Measurements from ENCODE around the gene ELF1. TPM values are rescaled to one million over a fixed set of nuclear protein-coding genes. Genes with fewer than 3 reads are reported as not detected.
"Not testable (repeated sequence)": the region's sequence is repeated elsewhere in the genome, so short reads cannot be mapped to it uniquely, and the experiment has no call there.

Gene ELF1
- total RNA-seq, 1 experiment from 2014 or later = 21.5 TPM

- DNase-seq (ENCODE audit: low read depth) = peak; percentile 65
These were observed 36.3 kb downstream of the ELF1 start for GRCh38 chr13:40982772-40983171.

GRCh38 chr13:40981949-40982348, 37.2 kb downstream of the ELF1 start:
- DNase-seq (ENCODE audit: low read depth) = no peak

DNA sequence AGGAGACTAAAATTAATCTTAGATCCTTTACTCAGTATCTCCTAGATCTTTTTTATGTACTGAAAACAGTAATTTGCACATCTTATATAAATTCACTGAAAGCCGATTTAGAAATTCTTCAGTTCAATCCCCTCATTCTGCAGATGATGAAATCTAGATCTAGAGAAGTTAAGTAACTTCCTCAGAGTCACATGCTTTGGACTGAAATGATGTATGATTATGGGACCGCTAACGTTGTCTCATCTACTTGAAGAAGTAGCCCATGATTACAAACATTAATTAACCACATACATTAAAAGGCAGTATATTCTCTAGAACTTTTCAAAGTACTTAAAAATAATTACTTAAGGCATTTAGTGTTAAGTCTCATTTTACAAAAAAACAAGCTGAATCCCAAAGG, 37.8 kb downstream of the ELF1 start:
- DNase-seq (ENCODE audit: low read depth) = no peak

GRCh38 chr13:40980461-40980860, 38.7 kb downstream of the ELF1 start:
- DNase-seq (ENCODE audit: low read depth) = no peak

- no peak for DNase-seq (ENCODE audit: low read depth)
These were observed 39.9 kb downstream of the ELF1 start for GRCh38 chr13:40979232-40979631.

DNA sequence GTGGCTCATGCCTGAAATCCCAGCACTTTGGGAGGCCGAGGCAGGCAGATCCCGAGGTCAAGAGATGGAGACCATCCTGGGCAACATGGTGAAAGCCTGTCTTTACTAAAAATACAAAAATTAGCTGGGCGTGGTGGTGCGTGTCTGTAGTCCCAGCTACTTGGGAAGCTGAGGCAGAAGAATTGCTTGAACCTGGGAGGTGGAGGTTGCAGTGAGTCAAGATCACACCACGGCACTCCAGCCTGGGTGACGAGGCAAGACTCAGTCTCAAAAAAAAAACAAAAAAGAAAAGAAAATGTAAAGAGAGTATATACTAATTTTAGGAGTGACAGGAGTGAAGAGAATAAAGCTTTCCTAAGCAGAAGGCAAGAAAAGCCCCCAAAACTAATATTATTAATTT, 41.0 kb downstream of the ELF1 start:
- not testable (repeated sequence) for DNase-seq (ENCODE audit: low read depth)

DNA sequence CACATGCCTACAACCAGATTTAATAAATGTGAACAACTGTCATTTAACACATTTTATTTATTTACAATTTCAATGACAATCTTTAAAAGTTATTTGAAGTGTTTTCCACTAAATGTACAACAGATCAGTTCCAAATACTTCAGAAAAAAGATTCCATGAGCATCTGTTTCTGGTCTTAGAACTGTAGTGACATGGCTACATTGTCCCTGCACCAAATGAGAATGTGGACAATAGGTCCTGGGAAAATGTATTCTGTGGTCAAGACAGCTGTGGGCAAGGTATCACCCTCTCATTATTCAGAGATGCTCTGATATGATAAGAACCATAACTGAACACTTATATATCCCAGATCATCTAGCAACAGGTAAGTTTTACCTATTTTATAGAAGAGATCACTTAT, 43.7 kb downstream of the ELF1 start:
- no peak for DNase-seq (ENCODE audit: low read depth)

DNA sequence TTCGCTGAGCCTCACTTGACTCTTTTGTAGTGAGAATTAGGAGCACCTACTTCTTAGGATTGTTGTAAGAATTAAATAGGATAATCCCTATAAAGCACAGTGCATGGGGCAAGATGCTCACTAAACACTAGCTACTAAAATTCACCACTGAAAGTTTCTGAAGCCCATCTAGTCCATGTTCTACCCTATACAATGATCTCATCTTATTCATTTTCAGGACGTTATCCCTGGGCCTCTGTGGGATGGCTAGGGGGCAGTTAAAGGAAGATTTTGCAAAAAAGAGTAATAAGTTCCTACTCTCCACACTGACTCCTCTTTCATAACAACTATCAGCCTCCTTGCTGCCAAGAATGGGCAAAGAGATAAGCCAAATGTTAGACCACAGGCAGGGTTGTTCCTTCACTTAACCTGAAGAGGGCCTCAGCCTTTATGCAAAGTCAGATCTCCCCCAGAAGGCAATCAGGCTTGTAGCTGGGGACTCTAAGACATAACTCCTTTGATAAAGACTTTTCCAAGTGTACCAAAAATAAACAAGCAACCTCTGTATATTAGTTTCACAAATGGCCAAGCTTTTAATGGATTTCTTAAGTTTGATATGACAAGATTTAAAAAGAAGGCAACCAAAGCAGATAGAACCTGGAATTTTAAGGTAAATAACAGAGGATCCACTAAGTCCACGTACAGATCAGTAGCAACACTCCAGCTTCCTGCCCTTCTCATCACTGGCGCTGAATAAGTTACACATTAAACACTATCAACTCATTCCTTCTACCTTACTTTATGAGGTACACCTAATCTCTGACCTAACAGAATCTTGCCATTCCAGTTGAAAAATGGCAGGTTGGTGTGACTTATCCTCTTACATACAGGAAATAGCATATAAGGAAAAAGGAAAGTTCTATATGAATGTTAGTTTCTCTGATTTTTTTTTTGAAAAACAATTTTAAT, 44.4 kb downstream of the ELF1 start:
- peak; percentile 43 for DNase-seq (ENCODE audit: low read depth)

GRCh38 chr13:40973409-40973808, 45.7 kb downstream of the ELF1 start:
- DNase-seq (ENCODE audit: low read depth) = no peak

- no peak for DNase-seq (ENCODE audit: low read depth)
These were observed 47.8 kb downstream of the ELF1 start for GRCh38 chr13:40971321-40971720.

DNA sequence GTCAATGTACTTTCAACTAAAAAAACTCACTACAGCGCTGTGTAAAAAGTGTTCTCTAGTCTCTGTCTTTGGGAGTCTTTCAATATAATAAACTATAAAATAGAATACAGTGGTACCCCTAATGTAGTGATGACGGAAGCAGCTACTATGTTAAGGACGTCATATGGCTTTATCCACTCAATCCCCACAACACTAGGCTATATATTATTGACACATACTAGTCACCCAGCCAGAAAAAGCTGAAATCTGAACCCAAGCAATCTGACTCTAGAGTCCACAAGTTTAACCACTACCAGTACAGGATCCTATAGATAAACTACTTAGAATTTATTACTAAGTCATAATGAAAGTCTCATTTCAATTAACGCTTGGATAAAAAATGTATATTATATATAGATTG, 48.3 kb downstream of the ELF1 start:
- DNase-seq (ENCODE audit: low read depth) = no peak

DNA sequence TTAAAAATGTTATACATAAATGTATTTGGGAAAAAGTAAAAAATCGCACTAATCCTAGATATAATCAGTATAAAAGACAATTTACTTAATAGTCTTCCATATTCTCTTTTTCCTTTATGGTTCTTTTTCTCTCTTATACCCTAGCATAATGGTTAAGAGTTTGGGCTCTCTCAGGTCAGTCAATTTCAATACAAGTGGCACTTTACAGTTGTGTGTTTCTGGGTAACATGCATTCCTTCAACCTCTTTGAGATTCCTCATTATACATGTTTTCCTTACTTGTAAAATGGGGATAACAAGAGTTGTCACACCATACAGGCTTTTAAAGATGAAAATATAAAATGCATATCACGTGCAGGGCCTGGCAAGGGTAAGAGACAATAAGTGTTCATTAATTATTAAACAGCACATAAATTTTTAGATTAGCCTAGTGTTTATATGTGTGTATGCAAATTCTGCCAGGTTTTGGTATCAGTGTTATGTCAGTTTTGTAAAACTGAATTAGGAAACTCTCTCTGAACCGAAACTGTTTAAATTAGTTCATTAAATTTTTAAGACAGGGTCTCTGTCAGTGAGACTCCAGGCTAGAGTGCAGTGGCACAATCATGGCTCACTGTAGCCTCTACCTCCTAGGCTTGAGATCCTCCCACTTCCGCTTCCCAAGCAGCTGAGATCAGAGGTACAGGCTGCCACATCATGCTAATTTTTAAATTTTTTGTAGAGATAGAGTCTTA, 49.8 kb downstream of the ELF1 start:
- DNase-seq (ENCODE audit: low read depth) = no peak

- DNase-seq (ENCODE audit: low read depth) = no peak
These were observed 50.6 kb downstream of the ELF1 start for GRCh38 chr13:40968416-40969000.

GRCh38 chr13:40966298-40966697, 52.8 kb downstream of the ELF1 start:
- DNase-seq (ENCODE audit: low read depth) = no peak

GRCh38 chr13:40963927-40964326, 55.2 kb downstream of the ELF1 start:
- peak; percentile 49 for DNase-seq (ENCODE audit: low read depth)

DNA sequence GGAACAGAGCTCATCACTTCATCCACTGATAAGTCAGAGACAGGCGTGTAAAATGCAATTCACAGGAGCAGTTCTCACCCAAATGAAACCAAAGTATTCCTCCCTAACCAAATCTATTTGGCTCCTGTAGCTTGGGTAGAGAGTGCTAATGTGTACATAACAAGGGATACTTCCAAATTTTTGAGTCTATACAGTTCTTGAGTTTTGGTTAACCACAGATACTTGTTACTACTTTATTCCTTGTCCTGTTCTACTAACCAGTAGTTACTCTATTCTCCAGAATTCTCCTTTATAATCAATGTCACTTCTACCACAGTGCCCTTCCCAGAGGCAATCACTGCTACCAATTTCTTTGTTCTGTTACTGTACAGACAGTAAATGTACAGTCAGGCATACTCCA, 57.3 kb downstream of the ELF1 start:
- no peak for DNase-seq (ENCODE audit: low read depth)

DNA sequence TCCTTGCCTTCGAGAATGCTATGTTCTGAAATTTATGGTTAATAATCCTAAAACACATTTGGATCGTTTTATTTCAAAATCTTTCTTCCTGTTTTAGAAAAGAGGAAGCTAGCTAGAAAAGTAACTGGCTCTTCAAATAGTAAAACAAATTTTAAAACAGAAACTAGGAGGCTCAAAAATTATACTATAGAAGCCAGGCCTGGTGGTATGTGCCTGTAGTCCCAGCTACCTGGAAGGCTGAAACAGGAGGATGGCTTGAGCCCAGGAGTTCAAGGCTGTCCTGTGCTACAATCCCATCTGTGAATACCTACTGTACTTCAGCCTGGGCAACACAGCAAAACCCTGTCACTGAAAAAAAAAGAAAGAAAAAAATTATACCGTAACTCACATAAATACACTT, 57.9 kb downstream of the ELF1 start:
- no peak for DNase-seq (ENCODE audit: low read depth)

- DNase-seq (ENCODE audit: low read depth) = no peak
These were observed 58.4 kb downstream of the ELF1 start for GRCh38 chr13:40960716-40961115.

DNA sequence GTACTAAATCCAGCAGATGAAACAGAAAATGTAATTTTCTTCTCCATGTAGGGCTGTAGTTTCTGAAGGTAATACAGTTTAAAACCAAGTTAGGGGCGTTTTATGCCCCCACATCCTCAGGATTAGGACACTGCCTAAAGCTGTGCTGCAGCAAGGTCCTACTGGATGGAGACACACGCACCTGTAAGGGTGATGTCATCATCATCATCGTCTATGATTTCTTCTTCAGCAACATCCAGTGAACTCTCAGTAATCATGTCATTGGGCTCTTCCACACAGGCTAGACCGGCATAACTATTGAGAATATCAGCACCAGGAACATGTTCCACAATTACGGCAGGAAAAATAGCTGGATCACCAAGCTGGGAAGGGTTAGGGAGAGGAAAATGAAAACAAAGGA, 60.5 kb downstream of the ELF1 start:
- DNase-seq (ENCODE audit: low read depth) = no peak

- DNase-seq (ENCODE audit: low read depth) = no peak
These were observed 72.6 kb downstream of the ELF1 start for GRCh38 chr13:40946485-40946884.

DNA sequence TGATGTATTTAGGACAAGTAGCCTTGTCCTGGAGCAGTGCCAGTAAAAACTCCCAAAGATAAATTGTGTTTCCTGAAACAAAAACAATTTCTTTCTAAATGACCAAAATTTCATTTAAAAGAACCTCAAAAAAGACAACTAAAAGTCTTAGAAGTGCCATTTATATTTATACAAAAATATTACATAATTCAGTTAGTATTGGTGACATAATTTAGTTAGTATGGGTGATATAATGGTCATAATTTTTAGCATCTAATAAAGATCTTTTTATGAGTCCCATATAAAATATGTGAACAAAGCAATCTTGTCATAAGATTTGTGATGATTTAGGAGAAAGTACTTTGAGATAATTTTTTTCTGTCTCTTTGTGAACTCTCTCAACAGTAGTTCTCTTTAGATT, 76.0 kb downstream of the ELF1 start:
- DNase-seq (ENCODE audit: low read depth) = no peak

- DNase-seq (ENCODE audit: low read depth) = no peak
These were observed 77.5 kb downstream of the ELF1 start for GRCh38 chr13:40941581-40941980.

- DNase-seq (ENCODE audit: low read depth) = no peak
These were observed 78.3 kb downstream of the ELF1 start for GRCh38 chr13:40940841-40941240.
